ENCODE results near the gene LYPD3. TPM values are rescaled to one million over a fixed set of nuclear protein-coding genes. Genes with fewer than 3 reads are reported as not detected.

LYPD3 gene
- total and polyA plus RNA-seq, 2 donors (not counting 3 experiments of a cell fraction or from before 2014, with no cell fraction given), result 0.52 TPM; not detected in 1

- Histone ChIP-seq H3K79me2 (ENCODE audit: control insufficient read depth, insufficient read depth, low read length) (no peaks in the 10 kb centered on the region), H3K9me1 (replicated peaks; ENCODE audit: control insufficient read depth, extremely low read depth, insufficient read depth, low read length) (no peaks in the 10 kb centered on the region), H3K4me3 (replicated peaks in 1 of 3; ENCODE audit: insufficient read depth in 1 of 3, low read depth in 1 of 3, low read length in 3 of 3) (no peak overlapping the region), H2AFZ (ENCODE audit: low read depth, low read length) (no peak overlapping the region), H3K4me1 (ENCODE audit: control insufficient read depth, extremely low read depth, insufficient read depth, low read length) (no peaks in the 10 kb centered on the region), H3K36me3 (ENCODE audit: control insufficient read depth in 2 of 2, extremely low read depth in 1 of 2, insufficient read depth in 2 of 2, low read length in 2 of 2) (peaks cover 0 to 12% of the 10 kb centered on the region in 2 experiments), H3K27ac (ENCODE audit: insufficient read depth, low read depth, low read length) (no peak overlapping the region), H3K27me3 (ENCODE audit: control insufficient read depth in 2 of 2, insufficient read depth in 2 of 2, low read length in 2 of 2) (no peaks in the 10 kb centered on the region), H4K20me1 (replicated peaks; ENCODE audit: control insufficient read depth, extremely low read depth, insufficient read depth, low read length) (no peaks in the 10 kb centered on the region), H3K9ac (replicated peaks; ENCODE audit: extremely low read depth, insufficient read depth, low read length) (no peak overlapping the region), H3K9me3 (replicated peaks; ENCODE audit: control insufficient read depth, insufficient read depth, low read length) (no peaks in the 10 kb centered on the region), H3K4me2 (ENCODE audit: insufficient read depth, low read length) (no peak overlapping the region)
- no TSS peak for BruUV-seq (replicated peaks)
- dilution Hi-C loops (cut with MboI; ENCODE audit: extremely low pct_ligation_motif_present, low sequenced_read_pairs) (no loop called here), intact Hi-C loops (cut with micrococcal nuclease) (no loop called here)
- DNase-seq (ENCODE audit: low read depth, low spot score), result no peak
- POLR2A ChIA-PET, result no interaction called here
- no peak for FAIRE-seq
- CTCF ChIA-PET, result interaction anchor here (1.1 to 1.6 kb wide), 4 partner anchors 11 to 58 kb away, joined by 3 to 8 read pairs (median 4); no protein-coding TSS in a partner anchor
- TF ChIP-seq EZH2 (IDR thresholded peaks at IDR 0.05; ENCODE audit: borderline replicate concordance, low read depth, low read length, severe bottlenecking), result no peak
- no peak for TF ChIP-seq POLR2A (IDR thresholded peaks at IDR 0.05; ENCODE audit: low read depth, low read length)
- TF ChIP-seq CTCF (IDR thresholded peaks at IDR 0.05; ENCODE audit: extremely low read depth in 1 of 2, insufficient read depth in 1 of 2, low read depth in 1 of 2, low read length in 2 of 2), result no peak
- no peak for TF ChIP-seq MAX (IDR thresholded peaks at IDR 0.05; ENCODE audit: insufficient read depth, insufficient read length)
- no peak for TF ChIP-seq MYC (IDR thresholded peaks at IDR 0.05; ENCODE audit: low read depth, low read length)
- no peak for TF ChIP-seq GATA2 (IDR thresholded peaks at IDR 0.05; ENCODE audit: insufficient read depth, insufficient read length, low read depth, low read length)
- no peak for TF ChIP-seq POLR2AphosphoS5 (IDR thresholded peaks at IDR 0.05; ENCODE audit: insufficient read depth, low read depth, low read length)
- TF ChIP-seq JUN (IDR thresholded peaks at IDR 0.05; ENCODE audit: borderline replicate concordance, insufficient read depth, insufficient read length, low read depth), result no peak
- no peak for TF ChIP-seq FOS (IDR thresholded peaks at IDR 0.05; ENCODE audit: borderline replicate concordance, insufficient read depth, low read length)
These were observed 25.4 kb upstream of the LYPD3 start for GRCh38 chr19:43490759-43491158.

Measured in endothelial cell of umbilical vein (primary cell).